AG10803 (cell line): Measurements from ENCODE around the gene FOXO6.
A peak's percentile ranks its signal among the peaks of the same experiment; 100 is the strongest.

Source experiments
- DNase-seq: peaks from one replicate; pipeline ENCODE4 v3.0.0; 2010; ENCODE audit warnings: low read depth
- H3K4me3 ChIP-seq: 2 replicates; pipeline ENCODE4 v1.5.1; 2011; ENCODE audit warnings: mild to moderate bottlenecking, low read length, control low read depth
- CTCF ChIP-seq: conservative IDR thresholded peaks from 2 replicates; pipeline ENCODE4 v1.5.1; 2011; ENCODE audit warnings: mild to moderate bottlenecking, low read length, control low read depth, inconsistent platforms

Gene FOXO6

GRCh38 chr1:41340655-41341364, 20.4 kb upstream of the FOXO6 start:
- DNase-seq: no peak
- no peak overlapping the region for H3K4me3 ChIP-seq
- no peak for TF ChIP-seq CTCF

GRCh38 chr1:41341365-41341683, 19.9 kb upstream of the FOXO6 start:
- no peak for DNase-seq
- no peak for TF ChIP-seq CTCF
- H3K4me3 ChIP-seq: no peak overlapping the region

- peak; percentile 16 for DNase-seq
- no peak for TF ChIP-seq CTCF
- no peak overlapping the region for H3K4me3 ChIP-seq
Observed at GRCh38 chr1:41341772-41342562, 19.3 kb upstream of the FOXO6 start.

GRCh38 chr1:41342774-41343355, 18.4 kb upstream of the FOXO6 start:
- DNase-seq: no peak
- no peak for TF ChIP-seq CTCF
- no peak overlapping the region for H3K4me3 ChIP-seq

GRCh38 chr1:41343790-41344699, 17.2 kb upstream of the FOXO6 start:
- no peak for TF ChIP-seq CTCF
- no peak for DNase-seq
- H3K4me3 ChIP-seq: no peak overlapping the region

GRCh38 chr1:41344708-41345159, 16.5 kb upstream of the FOXO6 start:
- DNase-seq: no peak
- no peak overlapping the region for H3K4me3 ChIP-seq
- no peak for TF ChIP-seq CTCF
